HepG2 (cell line): ENCODE measurements around the gene HOXA13. TPM values are rescaled to one million over a fixed set of nuclear protein-coding genes. Genes with fewer than 3 reads are reported as not detected.
A peak's percentile ranks its signal among the peaks of the same experiment; 100 is the strongest.

ENCODE experiments used
- GATA4 ChIP-seq: sonication (generic); IDR thresholded peaks from 2 replicates; pipeline ENCODE4 v1.6.1; 2016; ENCODE audit warnings: antibody characterized with exemption, low read depth, borderline replicate concordance
- HDAC1 ChIP-seq: sonication (generic); formaldehyde crosslinking; IDR thresholded peaks from 2 replicates; pipeline ENCODE4 v1.5.1; 2020; ENCODE audit warnings: mild to moderate bottlenecking, missing genetic modification reagents
- HOXA3 ChIP-seq: sonication (generic); formaldehyde crosslinking; IDR thresholded peaks from 2 replicates; pipeline ENCODE4 v1.5.0; 2020; ENCODE audit warnings: missing genetic modification reagents
- KAT7 ChIP-seq: IDR thresholded peaks from 2 replicates; pipeline ENCODE4 v1.6.1; 2018; ENCODE audit warnings: borderline replicate concordance, missing compliant biosample characterization
- KDM2A ChIP-seq: sonication (generic); formaldehyde crosslinking; IDR thresholded peaks from 2 replicates; pipeline ENCODE4 v1.4.0; 2020; ENCODE audit warnings: low read depth, missing genetic modification reagents, borderline replicate concordance
- MYC ChIP-seq: sonication (generic); formaldehyde crosslinking; IDR thresholded peaks from 2 replicates; pipeline ENCODE4 v1.9.0; 2021; ENCODE audit warnings: missing genetic modification reagents, borderline replicate concordance
- POGZ ChIP-seq: sonication (generic); formaldehyde crosslinking; IDR thresholded peaks from 2 replicates; pipeline ENCODE4 v1.4.0; 2020; ENCODE audit warnings: mild to moderate bottlenecking, missing genetic modification reagents
- REPIN1 ChIP-seq: sonication (generic); formaldehyde crosslinking; IDR thresholded peaks from 2 replicates; pipeline ENCODE4 v1.8.0; 2022; ENCODE audit warnings: missing genetic modification reagents, low read depth, mild to moderate bottlenecking, borderline replicate concordance
- YEATS2 ChIP-seq: sonication (generic); formaldehyde crosslinking; IDR thresholded peaks from 2 replicates; pipeline ENCODE4 v1.4.0; 2020; ENCODE audit warnings: missing genetic modification reagents, borderline replicate concordance
- ZBTB7B ChIP-seq: sonication (generic); formaldehyde crosslinking; IDR thresholded peaks from 2 replicates; pipeline ENCODE4 v1.4.0; 2020; ENCODE audit warnings: missing genetic modification reagents
- ZFX ChIP-seq: sonication (generic); formaldehyde crosslinking; IDR thresholded peaks from 2 replicates; pipeline ENCODE4 v1.4.0; 2020; ENCODE audit warnings: mild to moderate bottlenecking, low read depth, missing genetic modification reagents, moderate library complexity
- ZMYM4 ChIP-seq: sonication (generic); formaldehyde crosslinking; IDR thresholded peaks from 2 replicates; pipeline ENCODE4 v1.8.1; 2023; ENCODE audit warnings: mild to moderate bottlenecking, missing genetic modification reagents
- ZNF335 ChIP-seq: sonication (generic); formaldehyde crosslinking; IDR thresholded peaks from 2 replicates; pipeline ENCODE4 v1.4.0; 2020; ENCODE audit warnings: missing genetic modification reagents
- ZNF354B ChIP-seq: sonication (generic); formaldehyde crosslinking; IDR thresholded peaks from 2 replicates; pipeline ENCODE4 v1.8.0; 2022; ENCODE audit warnings: mild to moderate bottlenecking, missing genetic modification reagents
- ZNF414 ChIP-seq: sonication (generic); formaldehyde crosslinking; IDR thresholded peaks from 2 replicates; pipeline ENCODE4 v1.5.0; 2020; ENCODE audit warnings: missing genetic modification reagents
- ZNF441 ChIP-seq: sonication (generic); formaldehyde crosslinking; IDR thresholded peaks from 2 replicates; pipeline ENCODE4 v1.7.0; 2021; ENCODE audit warnings: missing genetic modification reagents, borderline replicate concordance
- ZNF484 ChIP-seq: sonication (generic); formaldehyde crosslinking; IDR thresholded peaks from 2 replicates; pipeline ENCODE4 v1.5.1; 2020; ENCODE audit warnings: mild to moderate bottlenecking, low read depth, missing genetic modification reagents, borderline replicate concordance
- ZNF543 ChIP-seq: sonication (generic); formaldehyde crosslinking; IDR thresholded peaks from 2 replicates; pipeline ENCODE4 v1.4.0; 2020; ENCODE audit warnings: mild to moderate bottlenecking, missing genetic modification reagents
- ZNF547 ChIP-seq: sonication (generic); formaldehyde crosslinking; IDR thresholded peaks from 2 replicates; pipeline ENCODE4 v1.5.1; 2020; ENCODE audit warnings: mild to moderate bottlenecking, missing genetic modification reagents
- ZNF784 ChIP-seq: sonication (generic); formaldehyde crosslinking; IDR thresholded peaks from 2 replicates; pipeline ENCODE4 v1.5.1; 2020; ENCODE audit warnings: missing genetic modification reagents, mild to moderate bottlenecking, borderline replicate concordance
- ZNF792 ChIP-seq: IDR thresholded peaks from 2 replicates; pipeline ENCODE4 v1.6.1; 2016
- polyA plus RNA-seq, 8 experiments: library from polyadenylated mRNA; depleted of rRNA in 3 of 8; stranded (reverse) in 7 of 8; unstranded in 1 of 8; fragments of >200 nt; fragmentation: Illumina TruSeq in 4 of 8; extraction: Trizol in 4 of 8; gene quantifications; 2 replicates each; pipeline versions ENCODE4 v1.2.1 to v1.2.3, GENCODE V29; 2011 to 2016; ENCODE audit warnings: low read depth in 4 of 8, missing spikeins in 1 of 8, mixed read lengths in 1 of 8; ENCODE audit not compliant: insufficient read depth in 1 of 8
- total RNA-seq, 5 experiments: library from RNA; depleted of rRNA; stranded (reverse); fragments of >200 nt; fragmentation: Illumina TruSeq; extraction: Trizol; gene quantifications; 2 replicates each; pipeline ENCODE4 v1.2.3, GENCODE V29; 2016; ENCODE audit warnings: low read depth in 1 of 5
- TF ChIP-seq, protein P1 (sequence below): sonication (generic); formaldehyde crosslinking; IDR thresholded peaks from 2 replicates; pipeline ENCODE4 v1.5.0; 2020; ENCODE audit warnings: mild to moderate bottlenecking, missing genetic modification reagents, borderline replicate concordance
- TF ChIP-seq, protein P2 (sequence below): sonication (generic); formaldehyde crosslinking; IDR thresholded peaks from 2 replicates; pipeline ENCODE4 v1.8.0; 2022; ENCODE audit warnings: missing genetic modification reagents, low read depth, mild to moderate bottlenecking, borderline replicate concordance

HOXA13 gene
- total and polyA plus RNA-seq, 2 of the 13 experiments (the other 11 are each of a cell fraction or from before 2014, with no cell fraction given), result 0.01 to 0.04 TPM

GRCh38 chr7:27160546-27161213 is 39.2 kb downstream of the HOXA13 start (continued):
- 0 out of 2 replicates have a peak, but pooled peaks have one; percentile 36 for TF ChIP-seq ZNF414 (CRISPR knock-in tag)
- TF ChIP-seq MYC (CRISPR knock-in tag), result peak; percentile 15; the same call in 1 of the 2 replicates
- TF ChIP-seq ZNF784, result no peak
- TF ChIP-seq ZBTB7B (CRISPR knock-in tag), result peak; percentile 46; the same call in 1 of the 2 replicates
- TF ChIP-seq ZNF441 (CRISPR knock-in tag), result no peak
- 0 out of 2 replicates have a peak, but pooled peaks have one; percentile 44 for TF ChIP-seq YEATS2 (CRISPR knock-in tag)
- TF ChIP-seq, protein P1, sequence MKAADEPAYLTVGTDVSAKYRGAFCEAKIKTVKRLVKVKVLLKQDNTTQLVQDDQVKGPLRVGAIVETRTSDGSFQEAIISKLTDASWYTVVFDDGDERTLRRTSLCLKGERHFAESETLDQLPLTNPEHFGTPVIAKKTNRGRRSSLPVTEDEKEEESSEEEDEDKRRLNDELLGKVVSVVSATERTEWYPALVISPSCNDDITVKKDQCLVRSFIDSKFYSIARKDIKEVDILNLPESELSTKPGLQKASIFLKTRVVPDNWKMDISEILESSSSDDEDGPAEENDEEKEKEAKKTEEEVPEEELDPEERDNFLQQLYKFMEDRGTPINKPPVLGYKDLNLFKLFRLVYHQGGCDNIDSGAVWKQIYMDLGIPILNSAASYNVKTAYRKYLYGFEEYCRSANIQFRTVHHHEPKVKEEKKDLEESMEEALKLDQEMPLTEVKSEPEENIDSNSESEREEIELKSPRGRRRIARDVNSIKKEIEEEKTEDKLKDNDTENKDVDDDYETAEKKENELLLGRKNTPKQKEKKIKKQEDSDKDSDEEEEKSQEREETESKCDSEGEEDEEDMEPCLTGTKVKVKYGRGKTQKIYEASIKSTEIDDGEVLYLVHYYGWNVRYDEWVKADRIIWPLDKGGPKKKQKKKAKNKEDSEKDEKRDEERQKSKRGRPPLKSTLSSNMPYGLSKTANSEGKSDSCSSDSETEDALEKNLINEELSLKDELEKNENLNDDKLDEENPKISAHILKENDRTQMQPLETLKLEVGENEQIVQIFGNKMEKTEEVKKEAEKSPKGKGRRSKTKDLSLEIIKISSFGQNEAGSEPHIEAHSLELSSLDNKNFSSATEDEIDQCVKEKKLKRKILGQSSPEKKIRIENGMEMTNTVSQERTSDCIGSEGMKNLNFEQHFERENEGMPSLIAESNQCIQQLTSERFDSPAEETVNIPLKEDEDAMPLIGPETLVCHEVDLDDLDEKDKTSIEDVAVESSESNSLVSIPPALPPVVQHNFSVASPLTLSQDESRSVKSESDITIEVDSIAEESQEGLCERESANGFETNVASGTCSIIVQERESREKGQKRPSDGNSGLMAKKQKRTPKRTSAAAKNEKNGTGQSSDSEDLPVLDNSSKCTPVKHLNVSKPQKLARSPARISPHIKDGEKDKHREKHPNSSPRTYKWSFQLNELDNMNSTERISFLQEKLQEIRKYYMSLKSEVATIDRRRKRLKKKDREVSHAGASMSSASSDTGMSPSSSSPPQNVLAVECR (CRISPR knock-in tag), result peak; percentile 54; the same call in 1 of the 2 replicates
- TF ChIP-seq HOXA3 (CRISPR knock-in tag), result peak; percentile 47; the same call in 1 of the 2 replicates
- TF ChIP-seq KDM2A (CRISPR knock-in tag), result peak; percentile 82
- TF ChIP-seq POGZ, result 0 out of 2 replicates have a peak, but pooled peaks have one; percentile 39
- no peak for TF ChIP-seq ZNF335
- TF ChIP-seq, protein P2, sequence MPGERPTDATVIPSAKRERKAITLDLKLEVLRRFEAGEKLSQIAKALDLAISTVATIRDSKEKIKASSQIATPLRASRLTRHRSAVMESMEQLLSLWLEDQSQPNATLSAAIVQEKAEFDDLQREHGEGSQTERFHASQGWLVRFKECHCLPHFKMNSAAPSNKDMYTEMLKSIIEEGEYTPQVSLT (CRISPR knock-in tag), result no peak
- TF ChIP-seq ZFX (CRISPR knock-in tag), result peak; percentile 56
- TF ChIP-seq ZNF792, result 0 out of 2 replicates have a peak, but pooled peaks have one; percentile 28
- TF ChIP-seq HDAC1 (CRISPR knock-in tag), result peak; percentile 30; the same call in 1 of the 2 replicates
- 0 out of 2 replicates have a peak, but pooled peaks have one; percentile 27 for TF ChIP-seq ZNF484 (CRISPR knock-in tag)
- TF ChIP-seq ZNF354B (CRISPR knock-in tag), result no peak
- TF ChIP-seq REPIN1, result 0 out of 2 replicates have a peak, but pooled peaks have one; percentile 43
- no peak for TF ChIP-seq GATA4
- TF ChIP-seq ZNF547, result peak; percentile 60; the same call in 1 of the 2 replicates
- peak; percentile 38; the same call in 1 of the 2 replicates for TF ChIP-seq KAT7
- peak; percentile 42; the same call in 1 of the 2 replicates for TF ChIP-seq ZNF543
- TF ChIP-seq ZMYM4 (CRISPR knock-in tag), result 0 out of 2 replicates have a peak, but pooled peaks have one; percentile 26
